Measurements from ENCODE around the gene HID1.

- TF ChIP-seq, protein P1, sequence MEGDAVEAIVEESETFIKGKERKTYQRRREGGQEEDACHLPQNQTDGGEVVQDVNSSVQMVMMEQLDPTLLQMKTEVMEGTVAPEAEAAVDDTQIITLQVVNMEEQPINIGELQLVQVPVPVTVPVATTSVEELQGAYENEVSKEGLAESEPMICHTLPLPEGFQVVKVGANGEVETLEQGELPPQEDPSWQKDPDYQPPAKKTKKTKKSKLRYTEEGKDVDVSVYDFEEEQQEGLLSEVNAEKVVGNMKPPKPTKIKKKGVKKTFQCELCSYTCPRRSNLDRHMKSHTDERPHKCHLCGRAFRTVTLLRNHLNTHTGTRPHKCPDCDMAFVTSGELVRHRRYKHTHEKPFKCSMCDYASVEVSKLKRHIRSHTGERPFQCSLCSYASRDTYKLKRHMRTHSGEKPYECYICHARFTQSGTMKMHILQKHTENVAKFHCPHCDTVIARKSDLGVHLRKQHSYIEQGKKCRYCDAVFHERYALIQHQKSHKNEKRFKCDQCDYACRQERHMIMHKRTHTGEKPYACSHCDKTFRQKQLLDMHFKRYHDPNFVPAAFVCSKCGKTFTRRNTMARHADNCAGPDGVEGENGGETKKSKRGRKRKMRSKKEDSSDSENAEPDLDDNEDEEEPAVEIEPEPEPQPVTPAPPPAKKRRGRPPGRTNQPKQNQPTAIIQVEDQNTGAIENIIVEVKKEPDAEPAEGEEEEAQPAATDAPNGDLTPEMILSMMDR (IDR thresholded peaks at IDR 0.05) = no peak
- TF ChIP-seq POLR2A (IDR thresholded peaks at IDR 0.05) (no peak), POLR2AphosphoS5 (IDR thresholded peaks at IDR 0.05) (no peak)
Observed at GRCh38 chr17:75012096-75012345, 39.5 kb upstream of the HID1 start.
